Measurements from ENCODE around the gene EIF6.

DNA sequence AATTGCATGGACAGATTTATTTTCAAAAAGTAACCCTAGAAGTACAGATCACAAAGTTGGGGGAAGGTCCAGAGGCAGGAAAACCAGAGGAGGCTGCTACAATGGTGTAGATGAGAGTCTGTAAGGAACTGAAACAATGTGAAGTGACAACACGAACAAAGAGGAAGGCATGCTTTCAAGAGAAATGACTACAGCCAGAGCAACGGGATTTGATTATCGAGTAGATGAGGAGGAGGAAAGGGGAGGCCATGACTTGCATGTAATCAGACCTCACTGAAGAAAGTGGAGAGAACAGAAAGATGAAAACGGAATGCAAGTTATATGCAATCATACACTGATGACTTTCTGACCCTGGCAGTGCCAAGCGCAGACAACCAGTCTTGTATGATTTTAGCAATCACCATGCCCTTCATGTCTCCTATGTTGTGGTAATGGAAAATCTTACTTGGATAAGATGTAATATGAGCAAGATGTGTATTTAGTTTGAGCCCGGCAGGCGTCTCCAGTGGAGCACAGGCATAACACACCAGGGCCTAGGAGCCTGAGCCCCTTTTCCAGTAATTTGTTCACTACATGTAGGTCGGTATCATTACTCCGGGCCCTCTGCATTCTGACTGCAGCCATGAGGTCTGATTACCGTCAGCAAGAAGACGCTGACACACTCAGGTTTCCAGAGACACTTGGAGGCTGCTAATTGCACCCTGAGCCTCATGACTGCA is 41.6 kb upstream of the EIF6 start:
- TF ChIP-seq NR2F2 (IDR thresholded peaks at IDR 0.05): no peak
- TF ChIP-seq RAD21 (IDR thresholded peaks at IDR 0.05): no peak
- TF ChIP-seq, protein P1, sequence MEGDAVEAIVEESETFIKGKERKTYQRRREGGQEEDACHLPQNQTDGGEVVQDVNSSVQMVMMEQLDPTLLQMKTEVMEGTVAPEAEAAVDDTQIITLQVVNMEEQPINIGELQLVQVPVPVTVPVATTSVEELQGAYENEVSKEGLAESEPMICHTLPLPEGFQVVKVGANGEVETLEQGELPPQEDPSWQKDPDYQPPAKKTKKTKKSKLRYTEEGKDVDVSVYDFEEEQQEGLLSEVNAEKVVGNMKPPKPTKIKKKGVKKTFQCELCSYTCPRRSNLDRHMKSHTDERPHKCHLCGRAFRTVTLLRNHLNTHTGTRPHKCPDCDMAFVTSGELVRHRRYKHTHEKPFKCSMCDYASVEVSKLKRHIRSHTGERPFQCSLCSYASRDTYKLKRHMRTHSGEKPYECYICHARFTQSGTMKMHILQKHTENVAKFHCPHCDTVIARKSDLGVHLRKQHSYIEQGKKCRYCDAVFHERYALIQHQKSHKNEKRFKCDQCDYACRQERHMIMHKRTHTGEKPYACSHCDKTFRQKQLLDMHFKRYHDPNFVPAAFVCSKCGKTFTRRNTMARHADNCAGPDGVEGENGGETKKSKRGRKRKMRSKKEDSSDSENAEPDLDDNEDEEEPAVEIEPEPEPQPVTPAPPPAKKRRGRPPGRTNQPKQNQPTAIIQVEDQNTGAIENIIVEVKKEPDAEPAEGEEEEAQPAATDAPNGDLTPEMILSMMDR (IDR thresholded peaks at IDR 0.05; ENCODE audit: low read depth, low read length, missing input control): no peak
- TF ChIP-seq, protein P2, sequence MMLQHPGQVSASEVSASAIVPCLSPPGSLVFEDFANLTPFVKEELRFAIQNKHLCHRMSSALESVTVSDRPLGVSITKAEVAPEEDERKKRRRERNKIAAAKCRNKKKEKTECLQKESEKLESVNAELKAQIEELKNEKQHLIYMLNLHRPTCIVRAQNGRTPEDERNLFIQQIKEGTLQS (IDR thresholded peaks at IDR 0.05): no peak
- TF ChIP-seq, protein P3, sequence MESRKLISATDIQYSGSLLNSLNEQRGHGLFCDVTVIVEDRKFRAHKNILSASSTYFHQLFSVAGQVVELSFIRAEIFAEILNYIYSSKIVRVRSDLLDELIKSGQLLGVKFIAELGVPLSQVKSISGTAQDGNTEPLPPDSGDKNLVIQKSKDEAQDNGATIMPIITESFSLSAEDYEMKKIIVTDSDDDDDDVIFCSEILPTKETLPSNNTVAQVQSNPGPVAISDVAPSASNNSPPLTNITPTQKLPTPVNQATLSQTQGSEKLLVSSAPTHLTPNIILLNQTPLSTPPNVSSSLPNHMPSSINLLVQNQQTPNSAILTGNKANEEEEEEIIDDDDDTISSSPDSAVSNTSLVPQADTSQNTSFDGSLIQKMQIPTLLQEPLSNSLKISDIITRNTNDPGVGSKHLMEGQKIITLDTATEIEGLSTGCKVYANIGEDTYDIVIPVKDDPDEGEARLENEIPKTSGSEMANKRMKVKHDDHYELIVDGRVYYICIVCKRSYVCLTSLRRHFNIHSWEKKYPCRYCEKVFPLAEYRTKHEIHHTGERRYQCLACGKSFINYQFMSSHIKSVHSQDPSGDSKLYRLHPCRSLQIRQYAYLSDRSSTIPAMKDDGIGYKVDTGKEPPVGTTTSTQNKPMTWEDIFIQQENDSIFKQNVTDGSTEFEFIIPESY (IDR thresholded peaks at IDR 0.05): no peak
- TF ChIP-seq HNF4A (conservative IDR thresholded peaks at IDR 0.05): no peak
- no peak for TF ChIP-seq TAF1 (conservative IDR thresholded peaks at IDR 0.05)
- TF ChIP-seq, protein P4, sequence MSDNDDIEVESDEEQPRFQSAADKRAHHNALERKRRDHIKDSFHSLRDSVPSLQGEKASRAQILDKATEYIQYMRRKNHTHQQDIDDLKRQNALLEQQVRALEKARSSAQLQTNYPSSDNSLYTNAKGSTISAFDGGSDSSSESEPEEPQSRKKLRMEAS (IDR thresholded peaks at IDR 0.05): no peak
- no peak for TF ChIP-seq GABPA (IDR thresholded peaks at IDR 0.05 in 1 of 2, conservative IDR thresholded peaks at IDR 0.05 in 1 of 2)

Measured in liver (tissue), 3 donors.